ENCODE data around the gene CYTH1.

DNA sequence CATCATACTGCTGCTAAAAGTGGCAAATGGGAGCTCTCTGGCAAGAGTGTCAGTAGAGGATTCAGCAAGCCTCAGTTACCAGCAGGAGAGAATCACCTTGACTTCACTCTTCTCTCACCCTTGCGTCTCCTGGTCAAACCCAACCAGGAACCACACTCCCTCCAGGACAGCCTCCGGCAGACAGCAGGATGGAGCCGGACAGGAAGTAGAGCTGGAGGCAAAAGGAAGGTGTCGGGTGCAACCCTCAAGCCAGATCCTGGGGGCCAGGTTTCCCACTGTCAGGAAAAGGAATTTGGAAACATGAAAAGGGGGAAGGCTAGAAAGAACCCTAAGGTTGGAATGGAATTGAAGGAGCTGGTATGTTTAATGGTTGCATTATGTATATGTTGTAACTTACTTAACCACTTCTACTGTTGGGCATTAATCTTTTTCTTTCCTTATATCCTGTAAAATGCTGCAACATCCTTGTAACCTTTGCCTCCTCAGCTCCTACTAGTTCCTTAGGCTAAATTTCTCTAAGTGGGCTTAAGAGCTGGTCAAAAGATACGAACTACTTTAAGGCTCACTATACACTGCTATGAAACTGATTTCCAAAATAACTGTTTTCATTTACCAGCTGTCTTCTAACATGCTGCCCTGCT lies 40.3 kb downstream of the CYTH1 start:
- TF ChIP-seq, protein P1, sequence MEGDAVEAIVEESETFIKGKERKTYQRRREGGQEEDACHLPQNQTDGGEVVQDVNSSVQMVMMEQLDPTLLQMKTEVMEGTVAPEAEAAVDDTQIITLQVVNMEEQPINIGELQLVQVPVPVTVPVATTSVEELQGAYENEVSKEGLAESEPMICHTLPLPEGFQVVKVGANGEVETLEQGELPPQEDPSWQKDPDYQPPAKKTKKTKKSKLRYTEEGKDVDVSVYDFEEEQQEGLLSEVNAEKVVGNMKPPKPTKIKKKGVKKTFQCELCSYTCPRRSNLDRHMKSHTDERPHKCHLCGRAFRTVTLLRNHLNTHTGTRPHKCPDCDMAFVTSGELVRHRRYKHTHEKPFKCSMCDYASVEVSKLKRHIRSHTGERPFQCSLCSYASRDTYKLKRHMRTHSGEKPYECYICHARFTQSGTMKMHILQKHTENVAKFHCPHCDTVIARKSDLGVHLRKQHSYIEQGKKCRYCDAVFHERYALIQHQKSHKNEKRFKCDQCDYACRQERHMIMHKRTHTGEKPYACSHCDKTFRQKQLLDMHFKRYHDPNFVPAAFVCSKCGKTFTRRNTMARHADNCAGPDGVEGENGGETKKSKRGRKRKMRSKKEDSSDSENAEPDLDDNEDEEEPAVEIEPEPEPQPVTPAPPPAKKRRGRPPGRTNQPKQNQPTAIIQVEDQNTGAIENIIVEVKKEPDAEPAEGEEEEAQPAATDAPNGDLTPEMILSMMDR (IDR thresholded peaks at IDR 0.05), result no peak
- TF ChIP-seq POLR2AphosphoS5 (IDR thresholded peaks at IDR 0.05; ENCODE audit: insufficient read depth in 1 of 2, low read depth in 1 of 2), result no peak

All from vagina (tissue), 2 donors.